ENCODE results near the gene TM2D1. TPM values are rescaled to one million over a fixed set of nuclear protein-coding genes. Genes with fewer than 3 reads are reported as not detected.

Gene TM2D1
- total and polyA plus RNA-seq, 10 of the 15 experiments (the other 5 are each of a cell fraction or from before 2014, with no cell fraction given) = 21.0 to 46.6 (median 36.7) TPM

GRCh38 chr1:61724813-61725694 lies at the start of gene TM2D1 (continued):
- TF ChIP-seq IRF5 (IDR thresholded peaks at IDR 0.05; ENCODE audit: borderline replicate concordance) (no peak), IKZF2 (IDR thresholded peaks at IDR 0.05) (peak; percentile 42 to 48; a peak in 1 of 4 replicates), BCLAF1 (IDR thresholded peaks at IDR 0.05) (no peak), HDGF (IDR thresholded peaks at IDR 0.05) (no peak), NFIC (IDR thresholded peaks at IDR 0.05; ENCODE audit: low read depth, low read length) (no peak; the same call in 1 of the 2 replicates), BHLHE40 (IDR thresholded peaks at IDR 0.05; ENCODE audit: borderline replicate concordance in 1 of 2, low read depth in 2 of 2, low read length in 1 of 2) (peak; percentile 15 to 53; a peak in 1 of 4 replicates), FOXK2 (IDR thresholded peaks at IDR 0.05) (peak; percentile 65), MTA2 (IDR thresholded peaks at IDR 0.05; ENCODE audit: low read depth) (peak; percentile 24; the same call in 1 of the 2 replicates), POLR2AphosphoS5 (IDR thresholded peaks at IDR 0.05; ENCODE audit: low read length) (peak; percentile 98), ZBTB4 (CRISPR knock-in tag; IDR thresholded peaks at IDR 0.05) (no peak), SMAD1 (IDR thresholded peaks at IDR 0.05; ENCODE audit: low read depth, partially characterized antibody) (peak; percentile 23), TCF3 (IDR thresholded peaks at IDR 0.05; ENCODE audit: borderline replicate concordance, insufficient read depth, low read depth, low read length) (peak; percentile 72; the same call in 1 of the 2 replicates), SMARCA5 (IDR thresholded peaks at IDR 0.05) (no peak), REST (IDR thresholded peaks at IDR 0.05; ENCODE audit: low read depth, low read length) (no peak)

All from GM12878 (cell line).